ENCODE data around the gene CALD1.

The CALD1 gene

GRCh38 chr7:134891696-134892678 lies 112.6 kb downstream of the CALD1 start:
- H3K36me3 ChIP-seq (ENCODE audit: insufficient read depth, low read length), result no peaks in the 10 kb centered on the region
- no peaks in the 10 kb centered on the region for H3K9me2 ChIP-seq (replicated peaks; ENCODE audit: low read depth, low read length)
- no peak overlapping the region for H3K9ac ChIP-seq (ENCODE audit: low read depth, low read length, poor library complexity, severe bottlenecking)
- H3K4me3 ChIP-seq (ENCODE audit: low read length, poor library complexity, severe bottlenecking), result no peak overlapping the region
- no peak for TF ChIP-seq EZH2phosphoT487 (IDR thresholded peaks at IDR 0.05; ENCODE audit: borderline replicate concordance)
- TF ChIP-seq CTCF (conservative IDR thresholded peaks at IDR 0.05; ENCODE audit: low read length), result no peak
- no peak overlapping the region for H3K4me2 ChIP-seq (ENCODE audit: low read depth, low read length, poor library complexity, severe bottlenecking)
- no peaks in the 10 kb centered on the region for H3K27me3 ChIP-seq (ENCODE audit: insufficient read depth, low read length, poor library complexity, severe bottlenecking)
- H3K4me1 ChIP-seq (ENCODE audit: insufficient read depth, low read length, poor library complexity, severe bottlenecking), result no peaks in the 10 kb centered on the region
- no peak overlapping the region for H2AFZ ChIP-seq (ENCODE audit: low read length)
- no peaks in the 10 kb centered on the region for H3F3A ChIP-seq (ENCODE audit: low read depth)
- H4K20me1 ChIP-seq (ENCODE audit: insufficient read depth, low read length, poor library complexity, severe bottlenecking), result no peaks in the 10 kb centered on the region
- H3K9me3 ChIP-seq (ENCODE audit: insufficient read depth, low read depth, low read length), result no peaks in the 10 kb centered on the region
- no peaks in the 10 kb centered on the region for H3K79me2 ChIP-seq (ENCODE audit: insufficient read depth, low read length)

- Histone ChIP-seq H3K79me2 (ENCODE audit: insufficient read depth, low read length) (no peaks in the 10 kb centered on the region), H3K9me3 (ENCODE audit: insufficient read depth, low read depth, low read length) (no peaks in the 10 kb centered on the region), H3F3A (ENCODE audit: low read depth) (no peaks in the 10 kb centered on the region)
Observed at GRCh38 chr7:134892963-134893362, 113.5 kb downstream of the CALD1 start.

GRCh38 chr7:134893920-134894319 lies 114.5 kb downstream of the CALD1 start:
- Histone ChIP-seq H3K9me2 (replicated peaks; ENCODE audit: low read depth, low read length) (no peaks in the 10 kb centered on the region), H3K4me2 (ENCODE audit: low read depth, low read length, poor library complexity, severe bottlenecking) (no peak overlapping the region), H3K4me3 (ENCODE audit: low read length, poor library complexity, severe bottlenecking) (no peak overlapping the region), H4K20me1 (ENCODE audit: insufficient read depth, low read length, poor library complexity, severe bottlenecking) (no peaks in the 10 kb centered on the region), H3F3A (ENCODE audit: low read depth) (no peaks in the 10 kb centered on the region), H3K36me3 (ENCODE audit: insufficient read depth, low read length) (no peaks in the 10 kb centered on the region), H3K9ac (ENCODE audit: low read depth, low read length, poor library complexity, severe bottlenecking) (no peak overlapping the region), H3K4me1 (ENCODE audit: insufficient read depth, low read length, poor library complexity, severe bottlenecking) (no peaks in the 10 kb centered on the region), H2AFZ (ENCODE audit: low read length) (no peak overlapping the region), H3K9me3 (ENCODE audit: insufficient read depth, low read depth, low read length) (no peaks in the 10 kb centered on the region), H3K79me2 (ENCODE audit: insufficient read depth, low read length) (no peaks in the 10 kb centered on the region), H3K27me3 (ENCODE audit: insufficient read depth, low read length, poor library complexity, severe bottlenecking) (no peaks in the 10 kb centered on the region)
- TF ChIP-seq CTCF (conservative IDR thresholded peaks at IDR 0.05; ENCODE audit: low read length), result no peak

More at GRCh38 chr7:134892963-134893362, 113.5 kb downstream of the CALD1 start:
- H3K4me3 ChIP-seq (ENCODE audit: low read length, poor library complexity, severe bottlenecking), result no peak overlapping the region
- H4K20me1 ChIP-seq (ENCODE audit: insufficient read depth, low read length, poor library complexity, severe bottlenecking), result no peaks in the 10 kb centered on the region
- H3K9me2 ChIP-seq (replicated peaks; ENCODE audit: low read depth, low read length), result no peaks in the 10 kb centered on the region
- TF ChIP-seq CTCF (conservative IDR thresholded peaks at IDR 0.05; ENCODE audit: low read length), result no peak
- TF ChIP-seq EZH2phosphoT487 (IDR thresholded peaks at IDR 0.05; ENCODE audit: borderline replicate concordance), result no peak
- no peak overlapping the region for H3K4me2 ChIP-seq (ENCODE audit: low read depth, low read length, poor library complexity, severe bottlenecking)
- H3K36me3 ChIP-seq (ENCODE audit: insufficient read depth, low read length), result no peaks in the 10 kb centered on the region
- no peak overlapping the region for H2AFZ ChIP-seq (ENCODE audit: low read length)
- no peak overlapping the region for H3K9ac ChIP-seq (ENCODE audit: low read depth, low read length, poor library complexity, severe bottlenecking)
- H3K27me3 ChIP-seq (ENCODE audit: insufficient read depth, low read length, poor library complexity, severe bottlenecking), result no peaks in the 10 kb centered on the region
- H3K4me1 ChIP-seq (ENCODE audit: insufficient read depth, low read length, poor library complexity, severe bottlenecking), result no peaks in the 10 kb centered on the region

All from Loucy (cell line).